Prostate gland (tissue), 2 donors: ENCODE measurements around the gene AZIN2. TPM values are rescaled to one million over a fixed set of nuclear protein-coding genes. Genes with fewer than 3 reads are reported as not detected.

Experiments
- DNase-seq: peaks from one replicate; pipeline ENCODE4 v3.0.0-alpha.2; 2019; ENCODE audit warnings: low spot score
- H3K27ac ChIP-seq, 2 donors: fragments of 200-600 bp; sonication (generic); 2 replicates each; pipeline ENCODE4 v1.5.1; 2017 to 2019
- H3K27me3 ChIP-seq: fragments of 200-600 bp; sonication (generic); replicated peaks from 2 replicates; pipeline ENCODE4 v1.5.1; 2019; ENCODE audit not compliant: insufficient read depth
- H3K36me3 ChIP-seq, 2 donors: fragments of 200-600 bp; sonication (generic); 1 replicate in 1 of 2; 2 replicates in 1 of 2; pipeline versions ENCODE4 v1.5.1 to v1.8.1; 2017 to 2019
- H3K4me1 ChIP-seq: fragments of 200-600 bp; sonication (generic); replicated peaks from 2 replicates; pipeline ENCODE4 v1.5.1; 2019
- H3K4me3 ChIP-seq, 2 donors: fragments of 200-600 bp; sonication (generic); 2 replicates each; pipeline ENCODE4 v1.5.1; 2017 to 2019
- H3K9me3 ChIP-seq: fragments of 200-600 bp; sonication (generic); 2 replicates; pipeline ENCODE4 v1.5.1; 2017
- POLR2A ChIP-seq: fragments of 450-650 bp; IDR thresholded peaks from one replicate; pipeline ENCODE4 v1.6.1; 2016; ENCODE audit warnings: antibody characterized with exemption, mild to moderate bottlenecking
- POLR2AphosphoS5 ChIP-seq: sonication (generic); formaldehyde crosslinking; IDR thresholded peaks from one replicate; pipeline ENCODE4 v1.6.1; 2017; ENCODE audit warnings: antibody characterized with exemption
- WGBS: methylation state at CpG from one replicate; pipeline ENCODE4 v1.1.5; 2018; 5-methylcytosine and 5-hydroxymethylcytosine counted together
- intact Hi-C: fragments of 100-400 bp; cut with DNase I; formaldehyde crosslinking; loops from one replicate; pipeline ENCODE4 v1.14.2; 2022
- total RNA-seq, 2 donors: library from RNA; depleted of rRNA; stranded (reverse); fragments of >200 nt; gene quantifications; one replicate each; pipeline ENCODE4 v1.1.0, GENCODE V29; 2016

AZIN2 gene
- total RNA-seq, 2 donors from 2014 or later = 5.6 to 16.0 TPM

GRCh38 chr1:33169290-33170055 lies 88.5 kb downstream of the AZIN2 start:
- intact Hi-C loops = no loop called here
- H3K36me3 ChIP-seq = no peaks in the 10 kb centered on the region
- no peaks in the 10 kb centered on the region for H3K4me1 ChIP-seq
- TF ChIP-seq POLR2AphosphoS5 (no peak), POLR2A (no peak)
- H3K9me3 ChIP-seq = no peaks in the 10 kb centered on the region
- no peak overlapping the region for H3K27ac ChIP-seq
- DNase-seq = no peak
- H3K27me3 ChIP-seq = no peaks in the 10 kb centered on the region
- no peak overlapping the region for H3K4me3 ChIP-seq
- WGBS = 62% methylated on average over 11 of the region's 11 CpGs

Other genes starting within 250 kb of the AZIN2 start
- gene FNDC5, start 210.2 kb upstream of the AZIN2 start, total RNA-seq = 10 to 100 TPM in 1 of 2 donors, 1 to 10 TPM in 1; 1.5 to 19.1 TPM
- 1 to 10 TPM in 1 of 2 donors, not detected in 1; 1.6 TPM for gene HPCA, start 194.7 kb upstream of the AZIN2 start, total RNA-seq
- gene TMEM54, start 179.8 kb upstream of the AZIN2 start, total RNA-seq = 100 to 1,000 TPM in 1 of 2 donors, 10 to 100 TPM in 1; 96.2 to 239 TPM
- gene RNF19B, start 116.3 kb upstream of the AZIN2 start, total RNA-seq = 10 to 100 TPM; 16.7 to 77.8 TPM
- gene AK2, start 44.3 kb upstream of the AZIN2 start, total RNA-seq = 100 to 1,000 TPM; 120 to 123 TPM
- gene TRIM62, start 100.9 kb downstream of the AZIN2 start, total RNA-seq = 10 to 100 TPM; 13.3 to 18.1 TPM
- gene ZNF362, start 175.3 kb downstream of the AZIN2 start, total RNA-seq = 10 to 100 TPM; 45.0 to 52.0 TPM
- under 1 TPM in 1 of 2 donors, not detected in 1; 0.46 TPM for gene A3GALT2, start 239.9 kb downstream of the AZIN2 start, total RNA-seq